WTC11 (cell line): ENCODE measurements around the gene ATP13A1. TPM values are rescaled to one million over a fixed set of nuclear protein-coding genes. Genes with fewer than 3 reads are reported as not detected.

ENCODE experiments used
- ATAC-seq: fragments of 200-7000 bp; cut with Tn5 transposase; 2 replicates; pipeline ENCODE4 v1.10.0; 2021; ENCODE audit warnings: mild to moderate bottlenecking, moderate library complexity
- CTCF ChIA-PET: fragments of 300-600 bp; sonication (Branson Sonifier 250); formaldehyde crosslinking; loops from one replicate; lab custom pipeline; 2021; ENCODE audit warnings: antibody characterized with exemption; lab: Charles Lee
- POLR2A ChIA-PET: fragments of 350-600 bp; sonication (Branson Sonifier 250); formaldehyde crosslinking; loops from one replicate; lab custom pipeline; 2021; ENCODE audit warnings: antibody characterized with exemption; lab: Charles Lee
- DNase-seq: peaks from one replicate; pipeline ENCODE4 v3.0.0; 2021; ENCODE audit warnings: low spot score
- H3K27ac Mint-ChIP-seq: 2 replicates; pipeline ENCODE4 v1.8.0; 2021; ENCODE audit warnings: mixed read lengths
- H3K27me3 Mint-ChIP-seq: 2 replicates; pipeline ENCODE4 v1.8.0; 2021; ENCODE audit warnings: low read depth, mild to moderate bottlenecking, moderate library complexity, mixed read lengths
- H3K36me3 Mint-ChIP-seq: 2 replicates; pipeline ENCODE4 v1.8.0; 2021; ENCODE audit warnings: mixed read lengths
- H3K4me1 Mint-ChIP-seq: 2 replicates; pipeline ENCODE4 v1.8.0; 2022; ENCODE audit warnings: mixed read lengths
- H3K4me3 Mint-ChIP-seq: 2 replicates; pipeline ENCODE4 v1.8.0; 2021; ENCODE audit warnings: mild to moderate bottlenecking, moderate library complexity, mixed read lengths
- H3K9me3 Mint-ChIP-seq: 2 replicates; pipeline ENCODE4 v1.8.0; 2021; ENCODE audit warnings: mixed read lengths
- AR ChIP-seq: fragments of 250-450 bp; sonication (Bioruptor Pico); IDR thresholded peaks from 2 replicates; pipeline ENCODE4 v1.9.0; 2021; ENCODE audit warnings: mild to moderate bottlenecking
- ELF4 ChIP-seq: sonication (generic); formaldehyde crosslinking; IDR thresholded peaks from 2 replicates; pipeline ENCODE4 v1.8.1; 2022; ENCODE audit warnings: low read depth, mild to moderate bottlenecking, moderate library complexity, missing genetic modification reagents
- GTF2I ChIP-seq: fragments of 250-450 bp; sonication (Bioruptor Pico); conservative IDR thresholded peaks from 2 replicates; pipeline ENCODE4 v1.4.0; 2021; ENCODE audit warnings: mild to moderate bottlenecking
- HMGA2 ChIP-seq: fragments of 250-450 bp; sonication (Bioruptor Pico); IDR thresholded peaks from 2 replicates; pipeline ENCODE4 v1.4.0; 2021; ENCODE audit warnings: mild to moderate bottlenecking, moderate library complexity
- IRF1 ChIP-seq: sonication (generic); formaldehyde crosslinking; IDR thresholded peaks from 2 replicates; pipeline ENCODE4 v1.8.0; 2023; ENCODE audit warnings: missing genetic modification reagents
- RORB ChIP-seq: fragments of 250-450 bp; sonication (Bioruptor Pico); IDR thresholded peaks from 2 replicates; pipeline ENCODE4 v1.9.0; 2021; ENCODE audit warnings: mild to moderate bottlenecking
- SP1 ChIP-seq: sonication (generic); formaldehyde crosslinking; conservative IDR thresholded peaks from 2 replicates; pipeline ENCODE4 v1.8.1; 2022; ENCODE audit warnings: missing genetic modification reagents
- ZNF138 ChIP-seq: sonication (generic); formaldehyde crosslinking; conservative IDR thresholded peaks from 2 replicates; pipeline ENCODE4 v1.8.1; 2022; ENCODE audit warnings: mild to moderate bottlenecking, moderate library complexity, missing genetic modification reagents
- ZNF281 ChIP-seq: sonication (generic); formaldehyde crosslinking; IDR thresholded peaks from 2 replicates; pipeline ENCODE4 v1.8.0; 2023; ENCODE audit warnings: mild to moderate bottlenecking, missing genetic modification reagents
- ZNF512 ChIP-seq: sonication (generic); formaldehyde crosslinking; IDR thresholded peaks from 2 replicates; pipeline ENCODE4 v1.8.1; 2022; ENCODE audit warnings: missing genetic modification reagents, borderline replicate concordance
- ZNF671 ChIP-seq: fragments of 250-450 bp; sonication (Bioruptor Pico); IDR thresholded peaks from 2 replicates; pipeline ENCODE4 v1.8.0; 2021; ENCODE audit warnings: mild to moderate bottlenecking
- total RNA-seq: library from RNA; stranded (reverse); gene quantifications from 3 replicates; pipeline ENCODE4 v1.2.3, GENCODE V29; 2021
- TF ChIP-seq, protein P1 (sequence below): fragments of 250-450 bp; sonication (Bioruptor Pico); IDR thresholded peaks from 2 replicates; pipeline ENCODE4 v1.9.0; 2021; ENCODE audit warnings: moderate library complexity, mild to moderate bottlenecking, inconsistent platforms, borderline replicate concordance
- TF ChIP-seq, protein P2 (sequence below): fragments of 250-450 bp; sonication (Bioruptor Pico); IDR thresholded peaks from 2 replicates; pipeline ENCODE4 v1.8.0; 2021; ENCODE audit warnings: mild to moderate bottlenecking
- TF ChIP-seq, protein P3 (sequence below): sonication (generic); formaldehyde crosslinking; IDR thresholded peaks from 2 replicates; pipeline ENCODE4 v1.8.1; 2023; ENCODE audit warnings: mild to moderate bottlenecking, moderate library complexity, missing genetic modification reagents

Gene ATP13A1
- total RNA-seq, 1 experiment from 2014 or later: 82.6 TPM

- TF ChIP-seq ZNF281 (CRISPR knock-in tag): no peak
- no peak for TF ChIP-seq HMGA2 (CRISPR knock-in tag)
- TF ChIP-seq ELF4 (CRISPR knock-in tag): no peak
- TF ChIP-seq RORB (CRISPR knock-in tag): no peak
- no peak for TF ChIP-seq ZNF138 (CRISPR knock-in tag)
- no peak for TF ChIP-seq IRF1 (CRISPR knock-in tag)
- TF ChIP-seq AR (CRISPR knock-in tag): no peak
- no peak for TF ChIP-seq ZNF512
- TF ChIP-seq, protein P1, sequence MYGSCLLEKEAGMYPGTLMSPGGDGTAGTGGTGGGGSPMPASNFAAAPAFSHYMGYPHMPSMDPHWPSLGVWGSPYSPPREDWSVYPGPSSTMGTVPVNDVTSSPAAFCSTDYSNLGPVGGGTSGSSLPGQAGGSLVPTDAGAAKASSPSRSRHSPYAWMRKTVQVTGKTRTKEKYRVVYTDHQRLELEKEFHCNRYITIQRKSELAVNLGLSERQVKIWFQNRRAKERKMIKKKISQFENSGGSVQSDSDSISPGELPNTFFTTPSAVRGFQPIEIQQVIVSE (CRISPR knock-in tag): no peak
- TF ChIP-seq SP1 (CRISPR knock-in tag): no peak
- no peak for TF ChIP-seq GTF2I (CRISPR knock-in tag)
- TF ChIP-seq, protein P2, sequence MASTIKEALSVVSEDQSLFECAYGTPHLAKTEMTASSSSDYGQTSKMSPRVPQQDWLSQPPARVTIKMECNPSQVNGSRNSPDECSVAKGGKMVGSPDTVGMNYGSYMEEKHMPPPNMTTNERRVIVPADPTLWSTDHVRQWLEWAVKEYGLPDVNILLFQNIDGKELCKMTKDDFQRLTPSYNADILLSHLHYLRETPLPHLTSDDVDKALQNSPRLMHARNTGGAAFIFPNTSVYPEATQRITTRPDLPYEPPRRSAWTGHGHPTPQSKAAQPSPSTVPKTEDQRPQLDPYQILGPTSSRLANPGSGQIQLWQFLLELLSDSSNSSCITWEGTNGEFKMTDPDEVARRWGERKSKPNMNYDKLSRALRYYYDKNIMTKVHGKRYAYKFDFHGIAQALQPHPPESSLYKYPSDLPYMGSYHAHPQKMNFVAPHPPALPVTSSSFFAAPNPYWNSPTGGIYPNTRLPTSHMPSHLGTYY (CRISPR knock-in tag): no peak
- TF ChIP-seq, protein P3, sequence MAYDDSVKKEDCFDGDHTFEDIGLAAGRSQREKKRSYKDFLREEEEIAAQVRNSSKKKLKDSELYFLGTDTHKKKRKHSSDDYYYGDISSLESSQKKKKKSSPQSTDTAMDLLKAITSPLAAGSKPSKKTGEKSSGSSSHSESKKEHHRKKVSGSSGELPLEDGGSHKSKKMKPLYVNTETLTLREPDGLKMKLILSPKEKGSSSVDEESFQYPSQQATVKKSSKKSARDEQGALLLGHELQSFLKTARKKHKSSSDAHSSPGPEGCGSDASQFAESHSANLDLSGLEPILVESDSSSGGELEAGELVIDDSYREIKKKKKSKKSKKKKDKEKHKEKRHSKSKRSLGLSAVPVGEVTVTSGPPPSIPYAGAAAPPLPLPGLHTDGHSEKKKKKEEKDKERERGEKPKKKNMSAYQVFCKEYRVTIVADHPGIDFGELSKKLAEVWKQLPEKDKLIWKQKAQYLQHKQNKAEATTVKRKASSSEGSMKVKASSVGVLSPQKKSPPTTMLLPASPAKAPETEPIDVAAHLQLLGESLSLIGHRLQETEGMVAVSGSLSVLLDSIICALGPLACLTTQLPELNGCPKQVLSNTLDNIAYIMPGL (CRISPR knock-in tag): no peak
- no peak for TF ChIP-seq ZNF671 (CRISPR knock-in tag)
- no peaks in the 10 kb centered on the region for H3K4me1 Mint-ChIP-seq
- peaks cover 94% of the 10 kb centered on the region for H3K36me3 Mint-ChIP-seq
- ATAC-seq (no peak), DNase-seq (no peak)
- peaks cover 14% of the 10 kb centered on the region for H3K27me3 Mint-ChIP-seq
- H3K27ac Mint-ChIP-seq: no peak overlapping the region
- ChIA-PET POLR2A (no interaction called here), CTCF (no interaction called here)
- no peak overlapping the region for H3K4me3 Mint-ChIP-seq
- H3K9me3 Mint-ChIP-seq: peaks cover 87% of the 10 kb centered on the region
Observed at GRCh38 chr19:19711306-19711933, 47.9 kb upstream of the ATP13A1 start.
